GM12878 (cell line): ENCODE measurements around the gene HOXD3. TPM values are rescaled to one million over a fixed set of nuclear protein-coding genes. Genes with fewer than 3 reads are reported as not detected.

Source experiments
- ATAC-seq: fragments of 200-7000 bp; cut with Tn5 transposase; 3 replicates; pipeline ENCODE4 v1.9.1; 2020; ENCODE audit warnings: mild to moderate bottlenecking, moderate library complexity
- BruUV-seq: library from RNA; stranded (reverse); fragments of 400-500 nt; replicated peaks from 2 replicates; lab custom pipeline; 2021; lab: Mats Ljungman, UMichigan
- CTCF ChIA-PET: fragments of 300-600 bp; sonication (Branson Sonifier 250); formaldehyde crosslinking; extraction: SDS; loops from one replicate; lab custom pipeline; 2021; ENCODE audit warnings: inconsistent platforms; lab: Yijun Ruan, JAX
- POLR2A ChIA-PET: fragments of 350-600 bp; formaldehyde crosslinking; extraction: SDS; loops from one replicate; lab custom pipeline; 2021; ENCODE audit warnings: inconsistent platforms; lab: Charles Lee
- RAD21 ChIA-PET: fragments of 300-600 bp; sonication (Branson Sonifier 250); formaldehyde crosslinking; loops from one replicate; lab custom pipeline; 2023; ENCODE audit warnings: antibody characterized with exemption; ENCODE audit not compliant: unreplicated experiment; lab: Charles Lee
- SMC1A ChIA-PET: fragments of 300-600 bp; sonication (Branson Sonifier 250); formaldehyde crosslinking; loops from one replicate; lab custom pipeline; 2023; ENCODE audit not compliant: unreplicated experiment, uncharacterized antibody; lab: Charles Lee
- DNase-seq: peaks from one replicate; pipeline ENCODE4 v3.0.0-alpha.2; 2011; ENCODE audit warnings: low read depth, low spot score
- FAIRE-seq: peaks from 3 replicates; lab custom pipeline; 2011; peaks lifted over from hg19 to GRCh38; lab: Jason Lieb, UNC
- H2AFZ ChIP-seq: 2 replicates; pipeline ENCODE4 v1.6.0; 2011; ENCODE audit warnings: low read depth, low read length, control low read depth; ENCODE audit not compliant: control insufficient read depth
- H3K27ac ChIP-seq: 2 replicates; pipeline ENCODE4 v1.5.1; 2011; ENCODE audit warnings: control low read depth; ENCODE audit not compliant: control insufficient read depth, insufficient read depth
- H3K27me3 ChIP-seq, 2 experiments: replicated peaks in 1 of 2; 2 replicates each; pipeline versions ENCODE4 v1.6.0 to v1.6.1; 2011; ENCODE audit warnings: low read length in 1 of 2; ENCODE audit not compliant: control insufficient read depth in 2 of 2, insufficient read depth in 2 of 2
- H3K36me3 ChIP-seq, 2 experiments: 2 replicates each; pipeline ENCODE4 v1.5.1; 2011; ENCODE audit warnings: low read length in 1 of 2; ENCODE audit not compliant: control insufficient read depth in 2 of 2, insufficient read depth in 2 of 2
- H3K4me1 ChIP-seq: 2 replicates; pipeline ENCODE4 v1.6.1; 2011; ENCODE audit warnings: mild to moderate bottlenecking, low read length, moderate library complexity, mixed read lengths; ENCODE audit not compliant: control insufficient read depth, insufficient read depth
- H3K4me2 ChIP-seq: 2 replicates; pipeline ENCODE4 v1.6.0; 2011; ENCODE audit warnings: control low read depth; ENCODE audit not compliant: control insufficient read depth, insufficient read depth
- H3K4me3 ChIP-seq: fragments of 200-600 bp; sonication (generic); 2 replicates; pipeline ENCODE4 v1.5.1; 2016
- H3K79me2 ChIP-seq: 2 replicates; pipeline ENCODE4 v1.6.0; 2011; ENCODE audit warnings: low read length; ENCODE audit not compliant: control insufficient read depth, insufficient read depth
- H3K9ac ChIP-seq: 2 replicates; pipeline ENCODE4 v1.8.0; 2011; ENCODE audit warnings: low read length, control low read depth, mixed read lengths; ENCODE audit not compliant: control insufficient read depth, insufficient read depth
- H3K9me3 ChIP-seq: replicated peaks from 3 replicates; pipeline ENCODE4 v1.5.1; 2011; ENCODE audit warnings: mild to moderate bottlenecking, low read length; ENCODE audit not compliant: control insufficient read depth, insufficient read depth
- H4K20me1 ChIP-seq: 2 replicates; pipeline ENCODE4 v1.6.0; 2011; ENCODE audit not compliant: control insufficient read depth, insufficient read depth
- CREB1 ChIP-seq: IDR thresholded peaks from 2 replicates; pipeline ENCODE4 v1.6.1; 2012; ENCODE audit warnings: low read depth, mild to moderate bottlenecking, inconsistent platforms
- CREM ChIP-seq: IDR thresholded peaks from 2 replicates; pipeline ENCODE4 v1.6.1; 2014; ENCODE audit warnings: antibody characterized with exemption, low read depth
- DPF2 ChIP-seq: fragments of 450-650 bp; IDR thresholded peaks from 2 replicates; pipeline ENCODE4 v1.6.1; 2017; ENCODE audit warnings: mild to moderate bottlenecking
- EP300 ChIP-seq, 2 experiments: fragments of 150-350 bp in 1 of 2; IDR thresholded peaks; 2 replicates each; pipeline ENCODE4 v1.6.1; 2011 to 2012; ENCODE audit warnings: low read depth in 2 of 2, low read length in 2 of 2, borderline replicate concordance in 1 of 2, improper control_type of control experiment in 1 of 2, inconsistent platforms in 1 of 2; ENCODE audit not compliant: control insufficient read depth in 1 of 2
- MAX ChIP-seq: IDR thresholded peaks from 2 replicates; pipeline ENCODE4 v1.6.1; 2012; ENCODE audit warnings: low read depth, low read length, improper control_type of control experiment
- ZNF592 ChIP-seq: fragments of 450-650 bp; IDR thresholded peaks from 2 replicates; pipeline ENCODE4 v1.6.1; 2017; ENCODE audit warnings: mild to moderate bottlenecking, moderate library complexity
- ZSCAN29 ChIP-seq: fragments of 450-650 bp; IDR thresholded peaks from 2 replicates; pipeline ENCODE4 v1.6.1; 2017; ENCODE audit warnings: mild to moderate bottlenecking, moderate library complexity
- WGBS: methylation state at CpG from one replicate; pipeline ENCODE4 v1.1.6; 2016; ENCODE audit warnings: low lambda C conversion rate; ENCODE audit not compliant: insufficient replicate concordance, insufficient coverage; ENCODE audit errors: missing lambda C conversion rate; 5-methylcytosine and 5-hydroxymethylcytosine counted together
- in situ Hi-C: fragments of 300-500 bp; cut with MboI; formaldehyde crosslinking; loops from 9 replicates; pipeline ENCODE4 v1.14.3; 2018; ENCODE audit warnings: mixed read lengths
- intact Hi-C: fragments of 100-400 bp; cut with micrococcal nuclease; formaldehyde crosslinking; loops from one replicate; pipeline ENCODE4 v1.14.2; 2022; ENCODE audit not compliant: unreplicated experiment
- polyA plus RNA-seq, 11 experiments: library from polyadenylated mRNA; depleted of rRNA in 4 of 11; unstranded in 6 of 11; stranded (reverse) in 5 of 11; fragments of >200 nt; fragmentation: Nextera tagmentation in 4 of 11; fragmentation: Illumina TruSeq in 1 of 11; extraction: Ambion mirVana in 4 of 11; extraction: Trizol in 1 of 11; gene quantifications; 1 replicate in 1 of 11; 2 replicates in 10 of 11; pipeline versions ENCODE4 v1.2.1 to v1.2.3, GENCODE V29; 2011 to 2016; ENCODE audit warnings: inconsistent platforms in 2 of 11, missing spikeins in 2 of 11, low read depth in 1 of 11
- total RNA-seq, 4 experiments: library from RNA; depleted of rRNA in 3 of 4; stranded (reverse); fragments of >200 nt in 3 of 4; fragmentation: Illumina TruSeq in 1 of 4; extraction: Trizol in 1 of 4; gene quantifications; 2 replicates each; pipeline versions ENCODE4 v1.2.1 to v1.2.3, GENCODE V29; 2013 to 2021

Gene HOXD3
- total and polyA plus RNA-seq, 10 of the 15 experiments (the other 5 are each of a cell fraction or from before 2014, with no cell fraction given), result not detected

- DNase-seq (no peak), ATAC-seq (no peak), FAIRE-seq (no peak)
- no peak overlapping the region for H3K9ac ChIP-seq
- SMC1A ChIA-PET, result no interaction called here
- POLR2A ChIA-PET, result no interaction called here
- peaks cover 2% of the 10 kb centered on the region; the same call in 2 of the 3 replicates for H3K9me3 ChIP-seq
- peaks cover 18 to 26% of the 10 kb centered on the region in 2 experiments for H3K27me3 ChIP-seq
- RAD21 ChIA-PET, result no interaction called here
- no peaks in the 10 kb centered on the region for H4K20me1 ChIP-seq
- WGBS, result 73% methylated on average over 13 of the region's 13 CpGs
- no peak overlapping the region for H3K4me2 ChIP-seq
- no peaks in the 10 kb centered on the region for H3K36me3 ChIP-seq
- H3K4me3 ChIP-seq, result no peak overlapping the region
- no peak overlapping the region for H3K27ac ChIP-seq
- H3K79me2 ChIP-seq, result no peaks in the 10 kb centered on the region
- no peaks in the 10 kb centered on the region for H3K4me1 ChIP-seq
- TF ChIP-seq ZSCAN29 (no peak), ZNF592 (no peak), CREM (no peak), MAX (no peak), CREB1 (no peak), EP300 (IDR thresholded peaks at IDR 0.05; ENCODE audit: borderline replicate concordance in 1 of 2, control insufficient read depth in 1 of 2, low read depth in 2 of 2, low read length in 2 of 2) (no peak), DPF2 (no peak)
- intact Hi-C loops, result no loop called here
- no TSS peak for BruUV-seq
- H2AFZ ChIP-seq, result no peak overlapping the region
- in situ Hi-C loops, result no loop called here
- CTCF ChIA-PET, result no interaction called here
Measured at GRCh38 chr2:176164201-176164600, 7.1 kb downstream of the HOXD3 start.
